T-helper 22 cell (primary cell): Measurements from ENCODE around the gene LRMDA.

Experiments
- DNase-seq: peaks from one replicate; pipeline ENCODE4 v3.0.0-alpha.2; 2020; ENCODE audit warnings: low read depth

Gene LRMDA

GRCh38 chr10:76270464-76270863 is 839.0 kb downstream of the LRMDA start:
- no peak for DNase-seq

GRCh38 chr10:76274933-76275332 is 843.5 kb downstream of the LRMDA start:
- no peak for DNase-seq

GRCh38 chr10:76278811-76279460 is 847.5 kb downstream of the LRMDA start:
- no peak for DNase-seq

DNA sequence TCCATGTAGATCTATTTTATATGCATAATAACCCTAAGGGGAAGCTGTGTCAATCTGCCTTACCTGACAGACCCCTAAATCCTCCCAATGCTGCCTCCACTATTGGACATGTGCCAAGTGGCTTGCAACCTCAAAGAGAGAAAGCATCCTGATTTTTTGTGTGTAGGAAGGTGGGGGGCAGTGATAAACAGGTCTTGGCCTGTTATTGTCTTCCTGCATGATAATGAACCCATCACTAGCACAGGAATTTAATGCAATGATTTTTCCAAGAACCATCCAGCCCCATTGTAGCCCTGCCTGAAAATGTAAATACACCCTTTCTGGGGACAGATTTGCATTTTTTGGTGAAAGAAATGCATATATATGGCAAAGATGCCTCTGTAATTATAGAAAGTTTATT is 850.2 kb downstream of the LRMDA start:
- DNase-seq = no peak

DNA sequence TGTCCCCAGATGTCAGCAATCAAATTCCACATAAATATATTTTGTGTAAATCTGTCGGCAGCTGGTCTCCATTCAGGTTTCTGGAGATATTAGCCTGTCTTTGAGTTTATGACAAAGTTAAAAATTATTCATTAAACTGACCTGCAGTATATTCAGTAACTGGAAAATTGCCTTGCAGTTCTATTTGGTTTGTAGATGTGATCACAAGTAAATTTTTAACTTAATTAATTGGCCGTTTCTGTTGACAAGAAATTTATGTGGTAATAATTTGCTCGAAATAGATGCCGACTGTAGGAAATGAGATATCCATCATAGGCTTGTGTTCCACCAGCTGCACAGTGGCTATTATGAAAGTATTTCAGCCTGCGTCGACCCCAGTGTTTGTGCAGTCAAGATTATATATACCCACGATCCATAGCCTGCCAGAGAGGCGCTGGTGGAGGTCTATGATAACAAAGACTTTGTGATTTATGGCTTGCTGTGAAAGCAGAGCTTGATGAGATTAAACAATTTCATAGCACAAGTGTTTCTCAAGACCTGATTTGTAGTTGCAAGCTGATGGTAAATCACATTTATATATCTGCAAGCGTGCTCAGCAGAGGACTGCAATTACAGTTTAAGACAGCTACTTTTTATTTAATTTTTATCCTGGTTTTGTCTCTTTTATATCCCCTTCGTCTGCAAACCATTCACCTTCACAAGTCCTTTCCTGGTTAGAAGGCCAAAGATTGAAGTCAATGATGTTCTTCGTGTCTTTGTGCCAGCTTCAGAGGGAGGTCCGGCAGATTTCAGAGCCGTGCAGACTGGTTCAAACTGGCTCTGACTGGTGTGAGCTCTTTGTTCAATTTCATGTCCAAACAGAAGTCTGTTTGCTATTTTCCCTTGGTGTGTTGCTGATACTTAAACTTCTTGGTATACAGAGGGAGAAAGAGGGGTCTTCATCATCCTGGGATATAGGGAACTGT is 850.9 kb downstream of the LRMDA start:
- no peak for DNase-seq

DNA sequence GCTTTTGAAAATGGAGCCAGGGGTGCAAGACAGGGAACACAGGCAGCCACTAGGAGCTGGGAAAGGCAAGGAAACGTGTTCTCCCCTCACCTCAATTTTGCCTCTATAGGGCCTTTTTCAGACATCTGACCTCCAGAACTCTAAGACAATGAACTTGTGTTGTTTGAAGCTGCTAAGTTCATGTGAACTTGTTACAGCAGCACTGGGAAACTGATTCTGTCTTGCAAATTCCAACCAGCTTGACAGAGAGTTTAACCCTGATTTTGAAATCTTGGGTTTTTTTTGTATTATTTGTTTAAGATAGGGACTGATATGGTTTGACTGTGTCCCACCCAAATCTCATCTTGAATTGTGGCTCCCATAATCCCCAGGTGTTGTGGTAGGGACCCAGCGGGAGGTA is 852.9 kb downstream of the LRMDA start:
- no peak for DNase-seq

GRCh38 chr10:76285012-76285411 is 853.6 kb downstream of the LRMDA start:
- DNase-seq = no peak

DNA sequence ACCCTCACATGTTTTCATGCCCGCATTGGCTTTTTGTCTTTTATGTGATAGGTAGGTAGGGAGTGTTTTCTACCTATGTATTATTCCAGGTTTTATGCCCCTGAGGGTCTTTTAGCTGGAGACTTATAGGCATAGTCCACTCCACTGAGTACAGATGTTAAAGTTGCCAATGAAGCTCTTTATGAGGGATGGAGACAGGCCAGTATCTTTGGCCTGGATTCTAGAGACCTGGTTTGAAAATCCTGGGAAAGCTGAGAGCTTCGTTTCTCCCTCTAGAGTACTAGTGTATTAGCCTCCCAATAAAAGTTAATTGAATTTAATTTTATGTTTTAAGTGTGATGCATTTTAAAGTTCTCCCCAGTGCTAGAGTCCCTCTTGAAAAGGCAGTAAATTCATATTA is 854.1 kb downstream of the LRMDA start:
- DNase-seq = no peak

GRCh38 chr10:76286536-76286935 is 855.1 kb downstream of the LRMDA start:
- DNase-seq = no peak

DNA sequence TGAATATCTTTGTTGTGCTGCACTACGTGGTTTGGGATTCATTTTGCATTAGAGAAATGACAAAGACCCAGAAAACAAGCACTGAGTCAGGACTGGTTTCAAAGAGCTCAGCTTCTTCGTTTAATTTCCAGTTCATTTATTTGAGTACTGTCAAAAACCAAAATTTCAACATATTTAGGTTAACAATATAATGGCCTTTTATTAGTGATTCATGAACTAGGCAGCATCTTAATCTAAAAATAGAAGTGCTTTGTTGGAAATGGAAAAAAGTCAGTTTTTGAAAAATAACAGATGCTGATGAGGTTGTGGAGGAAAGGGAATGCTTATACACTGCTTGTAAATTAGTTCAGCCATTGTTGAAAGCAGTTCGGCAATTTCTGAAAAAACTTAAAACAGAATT is 856.4 kb downstream of the LRMDA start:
- no peak for DNase-seq

- DNase-seq = no peak
Measured at GRCh38 chr10:76291175-76291574, 859.8 kb downstream of the LRMDA start.

DNA sequence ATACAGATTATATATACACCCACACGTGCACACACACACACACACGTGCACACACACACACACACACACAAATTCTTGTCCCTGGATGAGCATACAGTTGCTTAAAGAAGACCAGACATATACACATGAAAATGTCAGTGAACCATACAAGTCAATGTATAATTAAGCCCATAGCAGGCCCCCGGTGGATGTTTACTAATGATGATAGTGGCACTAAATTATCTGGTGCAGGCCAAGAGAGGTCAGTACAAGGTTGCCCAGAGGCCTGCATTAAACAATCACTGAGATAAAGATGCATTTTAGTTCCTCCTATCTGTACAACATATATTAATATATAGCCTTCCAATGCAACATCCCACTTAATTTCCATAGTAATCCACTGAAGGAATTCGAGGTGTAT is 860.5 kb downstream of the LRMDA start:
- DNase-seq = no peak

- no peak for DNase-seq
Measured at GRCh38 chr10:76296957-76297356, 865.5 kb downstream of the LRMDA start.

GRCh38 chr10:76297358-76297757 is 865.9 kb downstream of the LRMDA start:
- DNase-seq = no peak

DNA sequence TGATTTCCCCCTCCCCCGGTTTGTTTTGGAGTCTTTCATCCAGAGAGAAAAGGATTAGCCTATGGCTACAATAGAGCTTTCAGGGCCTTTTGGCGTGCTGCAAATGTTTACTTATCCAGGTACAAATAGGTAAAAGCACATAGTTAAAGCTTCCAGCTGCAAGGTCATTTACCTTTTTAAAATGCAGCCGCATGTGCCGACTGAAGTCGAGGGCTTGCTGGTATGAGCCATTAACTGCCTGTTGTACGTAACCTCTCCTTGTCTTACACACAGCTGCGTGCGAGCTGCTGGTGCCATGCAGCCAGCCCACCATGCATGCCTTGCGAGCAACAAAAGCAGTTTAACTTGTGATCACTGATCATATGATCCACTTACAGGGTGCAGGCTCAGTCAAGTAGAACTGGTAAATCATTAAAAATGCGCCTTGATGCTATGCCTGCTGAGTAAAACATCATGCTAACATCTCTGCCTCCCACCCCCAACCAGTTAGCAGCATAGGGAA is 866.4 kb downstream of the LRMDA start:
- no peak for DNase-seq

DNA sequence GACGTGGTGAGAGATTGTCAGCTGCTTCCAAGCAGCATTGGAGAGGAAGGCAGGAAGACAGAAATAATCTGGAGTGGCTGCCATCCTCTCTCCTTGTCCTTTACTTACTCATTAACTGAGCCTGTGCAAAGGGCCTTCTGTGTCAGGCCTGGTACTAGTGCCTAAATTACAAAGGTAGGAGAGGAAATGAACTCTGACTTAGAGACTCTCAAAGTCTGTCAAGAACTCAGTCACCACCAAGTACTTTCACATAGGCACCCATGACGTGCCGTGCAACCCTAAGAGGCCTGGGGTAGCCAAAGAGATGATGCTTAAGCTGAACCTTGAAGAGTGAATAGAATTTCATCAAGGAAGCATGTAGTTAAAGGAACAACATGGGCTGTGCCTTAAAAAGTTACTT is 866.9 kb downstream of the LRMDA start:
- DNase-seq = no peak

DNA sequence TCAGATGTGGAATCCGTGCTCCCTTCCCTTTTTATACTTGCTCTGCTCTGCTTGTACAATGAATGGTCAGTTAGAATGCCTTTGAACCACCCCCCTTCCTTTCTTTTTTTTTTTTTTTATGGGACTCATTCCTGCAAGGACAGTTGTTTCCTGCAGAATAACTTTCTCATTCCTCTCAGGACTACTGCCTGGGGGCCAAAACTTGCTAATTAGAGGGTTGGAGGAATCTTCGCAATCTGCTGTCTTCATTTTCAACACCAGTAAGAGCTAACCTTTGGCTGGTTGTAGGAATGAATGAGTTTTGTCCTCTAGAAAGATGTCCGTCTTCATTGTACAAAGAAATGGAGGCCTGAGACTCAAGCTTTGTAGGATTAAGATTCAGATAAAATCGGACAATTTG is 868.1 kb downstream of the LRMDA start:
- DNase-seq = no peak

GRCh38 chr10:76301211-76301610 is 869.8 kb downstream of the LRMDA start:
- DNase-seq = no peak

GRCh38 chr10:76301950-76302349 is 870.5 kb downstream of the LRMDA start:
- no peak for DNase-seq

DNA sequence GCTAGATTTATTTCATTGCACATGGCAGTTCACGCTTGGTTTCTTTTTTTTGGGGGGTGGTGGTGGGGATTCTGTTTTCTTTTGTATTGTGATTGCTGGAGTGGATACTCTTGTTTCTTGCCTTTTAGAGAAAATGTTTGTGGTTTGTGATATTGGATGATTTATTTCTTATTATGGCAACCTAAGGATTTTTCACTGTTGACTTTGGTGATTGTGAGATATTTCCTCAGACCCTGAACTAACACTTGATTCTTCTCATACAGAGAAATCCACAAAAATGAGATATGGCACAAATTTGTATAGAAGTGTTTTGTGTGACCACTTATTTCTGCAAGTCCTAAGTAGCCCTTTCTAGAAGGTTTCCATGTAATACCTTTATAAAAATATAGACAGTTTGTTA is 871.1 kb downstream of the LRMDA start:
- DNase-seq = no peak

GRCh38 chr10:76302961-76303630 is 871.7 kb downstream of the LRMDA start:
- DNase-seq = no peak

- no peak for DNase-seq
Measured at GRCh38 chr10:76303682-76304316, 872.4 kb downstream of the LRMDA start.
